RKO (cell line): ENCODE data around the gene CEP131.
A peak's percentile ranks its signal among the peaks of the same experiment; 100 is the strongest.

Experiments used
- DNase-seq: peaks from one replicate; pipeline ENCODE4 v3.0.0-alpha.2; 2016; ENCODE audit warnings: low spot score

The CEP131 gene

GRCh38 chr17:81251709-81252301 lies 29.0 kb upstream of the CEP131 start:
- DNase-seq, result no peak

GRCh38 chr17:81251094-81251708 lies 28.4 kb upstream of the CEP131 start:
- no peak for DNase-seq

- DNase-seq, result no peak
These were observed 27.7 kb upstream of the CEP131 start for GRCh38 chr17:81250286-81251093.

GRCh38 chr17:81249223-81250040 lies 26.7 kb upstream of the CEP131 start:
- no peak for DNase-seq

- DNase-seq, result no peak
These were observed 25.9 kb upstream of the CEP131 start for GRCh38 chr17:81248649-81249048.

GRCh38 chr17:81247339-81247990 lies 24.7 kb upstream of the CEP131 start:
- DNase-seq, result no peak

GRCh38 chr17:81246679-81247338 lies 24.0 kb upstream of the CEP131 start:
- no peak for DNase-seq

- no peak for DNase-seq
These were observed 23.5 kb upstream of the CEP131 start for GRCh38 chr17:81246343-81246670.

- DNase-seq, result no peak
These were observed 23.0 kb upstream of the CEP131 start for GRCh38 chr17:81245665-81246342.

GRCh38 chr17:81245024-81245664 lies 22.4 kb upstream of the CEP131 start:
- DNase-seq, result no peak

GRCh38 chr17:81244358-81245023 lies 21.7 kb upstream of the CEP131 start:
- no peak for DNase-seq

GRCh38 chr17:81243333-81243664 lies 20.5 kb upstream of the CEP131 start:
- no peak for DNase-seq

GRCh38 chr17:81242421-81243332 lies 19.9 kb upstream of the CEP131 start:
- DNase-seq, result no peak

GRCh38 chr17:81241648-81242420 lies 19.1 kb upstream of the CEP131 start:
- DNase-seq, result peak; percentile 24

GRCh38 chr17:81241203-81241602 lies 18.4 kb upstream of the CEP131 start:
- no peak for DNase-seq

GRCh38 chr17:81240761-81241160 lies 18.0 kb upstream of the CEP131 start:
- no peak for DNase-seq

- DNase-seq, result peak; percentile 50
These were observed 17.2 kb upstream of the CEP131 start for GRCh38 chr17:81239714-81240555.
